ENCODE results near the gene GPR63.

GRCh38 chr6:96775727-96776400 lies 61.4 kb downstream of the GPR63 start:
- no peak for TF ChIP-seq POLR2AphosphoS5 (IDR thresholded peaks at IDR 0.05)
- TF ChIP-seq CTCF (IDR thresholded peaks at IDR 0.05): no peak
- TF ChIP-seq POLR2A (IDR thresholded peaks at IDR 0.05): no peak
